Stomach (tissue), 9 donors: Measurements from ENCODE around the gene LRP1B. TPM values are rescaled to one million over a fixed set of nuclear protein-coding genes. Genes with fewer than 3 reads are reported as not detected.

Source experiments
- DNase-seq, 2 donors: peaks; one replicate each; pipeline versions ENCODE4 v3.0.0 to v3.0.0-alpha.2; 2013 to 2019
- H3K27ac ChIP-seq, 5 donors: fragments of 200-600 bp in 4 of 5; sonication (generic) in 4 of 5; one replicate each; pipeline ENCODE4 v1.5.1; 2013 to 2019; ENCODE audit warnings: mild to moderate bottlenecking in 1 of 5, moderate library complexity in 1 of 5
- H3K27me3 ChIP-seq, 3 donors: fragments of 200-600 bp; sonication (generic); one replicate each; pipeline ENCODE4 v1.5.1; 2017 to 2019; ENCODE audit warnings: mixed run types in 1 of 3
- H3K36me3 ChIP-seq, 4 donors: fragments of 200-600 bp; sonication (generic); 1 replicate in 3 of 4; 2 replicates in 1 of 4; pipeline ENCODE4 v1.5.1; 2016 to 2019
- H3K4me1 ChIP-seq, 4 donors: fragments of 200-600 bp; sonication (generic); one replicate each; pipeline ENCODE4 v1.5.1; 2016 to 2019
- H3K4me3 ChIP-seq, 4 donors: fragments of 200-600 bp; sonication (generic) in 3 of 4; one replicate each; pipeline ENCODE4 v1.5.1; 2016 to 2019; ENCODE audit warnings: mild to moderate bottlenecking in 1 of 4
- H3K9me3 ChIP-seq, 4 donors: fragments of 200-600 bp; sonication (generic); one replicate each; pipeline ENCODE4 v1.5.1; 2016 to 2019
- EP300 ChIP-seq: sonication (generic); formaldehyde crosslinking; IDR thresholded peaks from one replicate; pipeline ENCODE4 v1.6.1; 2017; ENCODE audit warnings: antibody characterized with exemption
- POLR2A ChIP-seq, 4 donors: fragments of 450-650 bp; IDR thresholded peaks; one replicate each; pipeline ENCODE4 v1.6.1; 2016; ENCODE audit warnings: antibody characterized with exemption in 4 of 4, control low read depth in 2 of 4, mild to moderate bottlenecking in 1 of 4, moderate library complexity in 1 of 4
- POLR2AphosphoS5 ChIP-seq, 3 donors: sonication (generic); formaldehyde crosslinking; IDR thresholded peaks; one replicate each; pipeline ENCODE4 v1.6.1; 2016; ENCODE audit warnings: antibody characterized with exemption in 3 of 3
- WGBS, 5 donors: extraction: QIAGEN DNeasy Blood & Tissue Kit in 3 of 5; methylation state at CpG; one replicate each; pipeline versions ENCODE4 v1.1.5 to v1.1.7; 2013 to 2018; 5-methylcytosine and 5-hydroxymethylcytosine counted together
- intact Hi-C: fragments of 100-400 bp; cut with DNase I; formaldehyde crosslinking; loops from one replicate; pipeline ENCODE4 v1.15.1; 2023; ENCODE audit warnings: low total_unique reads
- polyA plus RNA-seq, 3 donors: library from polyadenylated mRNA; stranded (reverse); fragments of 200-250 nt; gene quantifications; one replicate each; pipeline ENCODE4 v1.2.3, GENCODE V29; 2013
- total RNA-seq, 5 donors: library from RNA; depleted of rRNA; stranded (reverse); fragments of >200 nt; gene quantifications; one replicate each; pipeline versions ENCODE4 v1.1.0 to v1.2.3, GENCODE V29; 2014 to 2016
- TF ChIP-seq, protein P1 (sequence below), 7 experiments: fragments of 450-650 bp in 4 of 7; fragments of 200-600 bp in 3 of 7; sonication (generic) in 3 of 7; IDR thresholded peaks; one replicate each; pipeline ENCODE4 v1.5.1; 2016 to 2019; ENCODE audit warnings: antibody characterized with exemption in 7 of 7, control low read depth in 2 of 7, mild to moderate bottlenecking in 1 of 7
- donor health status: healthy with polysubstance abuse.
- donor health status: Bipolar disorder and iron deficiency.
- donor health status: healthy.

LRP1B gene
- total and polyA plus RNA-seq, 8 donors = under 0.01 to 9.0 (median 0.38) TPM

DNA sequence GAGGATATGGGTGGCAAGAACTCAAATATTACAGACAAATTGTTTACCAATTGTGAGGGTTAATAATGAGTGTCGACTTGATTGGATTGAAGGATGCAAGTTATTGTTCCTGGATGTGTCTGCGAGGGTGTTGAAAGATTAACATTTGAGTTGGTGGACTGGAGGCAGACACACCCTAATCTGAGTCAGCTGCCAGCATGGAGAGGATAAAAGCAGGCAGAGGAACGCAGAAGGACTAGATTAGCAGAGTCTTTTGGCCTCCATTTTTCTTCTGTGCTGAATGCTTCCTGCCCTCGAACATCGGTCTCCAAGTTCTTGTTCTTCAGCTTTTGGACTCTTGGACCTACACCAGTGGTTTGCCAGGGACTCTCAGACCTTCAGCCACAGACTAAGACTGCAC lies 1503.7 kb downstream of the LRP1B start:
- no peaks in the 10 kb centered on the region for H3K9me3 ChIP-seq

GRCh38 chr2:140624200-140624599 lies 1506.6 kb downstream of the LRP1B start:
- TF ChIP-seq, protein P1, sequence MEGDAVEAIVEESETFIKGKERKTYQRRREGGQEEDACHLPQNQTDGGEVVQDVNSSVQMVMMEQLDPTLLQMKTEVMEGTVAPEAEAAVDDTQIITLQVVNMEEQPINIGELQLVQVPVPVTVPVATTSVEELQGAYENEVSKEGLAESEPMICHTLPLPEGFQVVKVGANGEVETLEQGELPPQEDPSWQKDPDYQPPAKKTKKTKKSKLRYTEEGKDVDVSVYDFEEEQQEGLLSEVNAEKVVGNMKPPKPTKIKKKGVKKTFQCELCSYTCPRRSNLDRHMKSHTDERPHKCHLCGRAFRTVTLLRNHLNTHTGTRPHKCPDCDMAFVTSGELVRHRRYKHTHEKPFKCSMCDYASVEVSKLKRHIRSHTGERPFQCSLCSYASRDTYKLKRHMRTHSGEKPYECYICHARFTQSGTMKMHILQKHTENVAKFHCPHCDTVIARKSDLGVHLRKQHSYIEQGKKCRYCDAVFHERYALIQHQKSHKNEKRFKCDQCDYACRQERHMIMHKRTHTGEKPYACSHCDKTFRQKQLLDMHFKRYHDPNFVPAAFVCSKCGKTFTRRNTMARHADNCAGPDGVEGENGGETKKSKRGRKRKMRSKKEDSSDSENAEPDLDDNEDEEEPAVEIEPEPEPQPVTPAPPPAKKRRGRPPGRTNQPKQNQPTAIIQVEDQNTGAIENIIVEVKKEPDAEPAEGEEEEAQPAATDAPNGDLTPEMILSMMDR (IDR thresholded peaks at IDR 0.05) = no peak
- TF ChIP-seq POLR2AphosphoS5 (IDR thresholded peaks at IDR 0.05) (no peak), EP300 (no peak), POLR2A (IDR thresholded peaks at IDR 0.05) (no peak)
- DNase-seq = no peak
- Histone ChIP-seq H3K9me3 (no peaks in the 10 kb centered on the region), H3K4me1 (no peaks in the 10 kb centered on the region), H3K27ac (no peak overlapping the region), H3K27me3 (no peaks in the 10 kb centered on the region), H3K36me3 (no peaks in the 10 kb centered on the region), H3K4me3 (no peak overlapping the region)
- intact Hi-C loops = no loop called here
- 60 to 75% (median 68%) methylated on average over 3 of the region's 3 CpGs for WGBS, 5 donors

More for the DNA sequence above, 1503.7 kb downstream of the LRP1B start:
- Histone ChIP-seq H3K4me1 (no peaks in the 10 kb centered on the region), H3K27me3 (no peaks in the 10 kb centered on the region), H3K36me3 (no peaks in the 10 kb centered on the region), H3K27ac (no peak overlapping the region), H3K4me3 (no peak overlapping the region)
- intact Hi-C loops = no loop called here
- 77 to 83% (median 78%) methylated on average over 5 of the region's 5 CpGs for WGBS, 5 donors
- DNase-seq = no peak
- TF ChIP-seq POLR2A (IDR thresholded peaks at IDR 0.05) (no peak), POLR2AphosphoS5 (IDR thresholded peaks at IDR 0.05) (no peak), EP300 (no peak)
- TF ChIP-seq, protein P1 (IDR thresholded peaks at IDR 0.05) = no peak

DNA sequence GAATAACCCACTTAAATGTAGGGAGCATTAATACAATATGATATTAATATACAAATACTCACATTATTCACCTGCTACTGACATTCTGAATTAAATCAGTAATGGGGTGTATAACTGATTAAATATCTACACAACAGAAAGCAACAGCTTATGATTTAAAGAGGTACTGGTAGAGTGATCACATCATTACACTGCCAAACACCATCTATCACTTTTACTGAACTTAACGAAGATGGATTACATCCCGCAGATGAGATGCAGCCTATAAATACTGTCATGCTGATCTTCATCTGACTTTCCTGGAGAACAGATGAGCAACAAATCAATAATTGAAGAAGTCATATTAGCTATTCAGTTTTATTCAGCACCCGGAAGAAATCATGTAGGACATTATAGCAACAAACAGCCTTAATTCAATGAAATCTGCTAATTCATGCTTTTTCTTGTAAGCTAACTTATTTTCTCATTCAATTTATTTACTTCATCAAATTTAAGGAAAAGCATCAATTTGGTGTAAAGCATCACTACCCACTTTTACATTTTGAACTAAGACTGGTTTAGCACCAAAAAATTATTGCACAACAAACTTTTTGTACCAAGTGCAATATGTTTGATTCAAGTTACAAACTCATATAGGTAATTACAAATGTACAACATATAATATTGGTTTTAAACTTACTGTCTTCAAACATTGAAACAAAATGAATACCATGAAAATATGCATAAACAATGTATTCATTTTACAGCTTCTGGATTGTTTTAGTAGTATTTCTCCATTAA lies 1509.0 kb downstream of the LRP1B start:
- Histone ChIP-seq H3K9me3 (no peaks in the 10 kb centered on the region), H3K4me1 (no peaks in the 10 kb centered on the region), H3K27ac (no peak overlapping the region), H3K36me3 (no peaks in the 10 kb centered on the region), H3K27me3 (no peaks in the 10 kb centered on the region), H3K4me3 (no peak overlapping the region)
- intact Hi-C loops = no loop called here
- WGBS, 5 donors = 88 to 98% (median 96%) methylated on average over 3 of the region's 3 CpGs
- TF ChIP-seq POLR2AphosphoS5 (IDR thresholded peaks at IDR 0.05) (no peak), EP300 (no peak), POLR2A (IDR thresholded peaks at IDR 0.05) (no peak)
- TF ChIP-seq, protein P1 (IDR thresholded peaks at IDR 0.05) = no peak
- DNase-seq = no peak

DNA sequence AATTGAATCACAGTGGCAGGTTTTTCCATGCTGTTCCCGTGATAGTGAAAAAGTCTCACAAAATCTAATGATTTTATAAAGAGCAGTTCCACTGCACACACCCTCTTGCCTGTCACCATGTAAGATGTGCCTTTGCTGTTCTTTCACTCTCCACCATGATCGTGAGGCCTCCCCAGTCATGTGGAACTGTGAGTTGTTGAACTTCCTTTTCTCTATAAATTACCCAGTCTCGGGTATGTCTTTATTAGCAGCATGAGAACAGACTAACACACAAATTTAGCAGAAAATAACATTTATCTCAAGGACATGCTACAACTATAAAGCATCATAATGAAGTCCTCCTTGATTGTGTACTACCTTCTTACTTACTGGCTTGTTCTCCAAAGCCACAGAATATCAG lies 1526.0 kb downstream of the LRP1B start:
- Histone ChIP-seq H3K9me3 (no peaks in the 10 kb centered on the region), H3K27ac (no peak overlapping the region), H3K36me3 (no peaks in the 10 kb centered on the region), H3K27me3 (no peaks in the 10 kb centered on the region), H3K4me1 (no peaks in the 10 kb centered on the region), H3K4me3 (no peak overlapping the region)
- WGBS, 5 donors = 81 to 93% (median 90%) methylated on average over 3 of the region's 3 CpGs
- TF ChIP-seq EP300 (no peak), POLR2AphosphoS5 (IDR thresholded peaks at IDR 0.05) (no peak), POLR2A (IDR thresholded peaks at IDR 0.05) (no peak)
- TF ChIP-seq, protein P1 (IDR thresholded peaks at IDR 0.05) = no peak
- no peak for DNase-seq
- intact Hi-C loops = no loop called here
